Measurements from ENCODE around the gene B4GALT2. TPM values are rescaled to one million over a fixed set of nuclear protein-coding genes. Genes with fewer than 3 reads are reported as not detected.
A peak's percentile ranks its signal among the peaks of the same experiment; 100 is the strongest.

B4GALT2 gene
- total RNA-seq, 1 donor from 2014 or later, result 84.0 TPM

GRCh38 chr1:43969746-43970466, 9.1 kb upstream of the B4GALT2 start, which contains the start of gene DPH2:
DPH2 (plus strand) TSS chr1:43970010; CDS start chr1:43970176, 166 bp downstream.
- H3K4me3 ChIP-seq (ENCODE audit: low read depth, low read length), result peak within 1 kb of the TSS; percentile 74
- DNase-seq (ENCODE audit: low read depth), result peak; percentile 95
- H3K36me3 ChIP-seq (ENCODE audit: control insufficient read depth, insufficient read depth, low read length), result peaks cover 20% of the 10 kb centered on the region
- no peak for TF ChIP-seq CTCF (IDR thresholded peaks at IDR 0.05; ENCODE audit: insufficient read depth, low read length, severe bottlenecking)
- FAIRE-seq, result no peak
- H3K27me3 ChIP-seq (ENCODE audit: control insufficient read depth, insufficient read depth, low read length), result no peaks in the 10 kb centered on the region

- FAIRE-seq (no peak), DNase-seq (ENCODE audit: low read depth) (no peak)
- Histone ChIP-seq H3K4me3 (ENCODE audit: low read depth, low read length) (peak overlapping the region; percentile 74), H3K36me3 (ENCODE audit: control insufficient read depth, insufficient read depth, low read length) (peaks cover 20% of the 10 kb centered on the region), H3K27me3 (ENCODE audit: control insufficient read depth, insufficient read depth, low read length) (no peaks in the 10 kb centered on the region)
- no peak for TF ChIP-seq CTCF (IDR thresholded peaks at IDR 0.05; ENCODE audit: insufficient read depth, low read length, severe bottlenecking)
These were observed 8.5 kb upstream of the B4GALT2 start for GRCh38 chr1:43970502-43970901.

GRCh38 chr1:43970911-43971310, 8.1 kb upstream of the B4GALT2 start:
- FAIRE-seq, result no peak
- no peak for TF ChIP-seq CTCF (IDR thresholded peaks at IDR 0.05; ENCODE audit: insufficient read depth, low read length, severe bottlenecking)

GRCh38 chr1:43971336-43971980, 7.6 kb upstream of the B4GALT2 start:
- FAIRE-seq, result no peak
- TF ChIP-seq CTCF (IDR thresholded peaks at IDR 0.05; ENCODE audit: insufficient read depth, low read length, severe bottlenecking), result no peak
- no peak for DNase-seq (ENCODE audit: low read depth)
- Histone ChIP-seq H3K4me3 (ENCODE audit: low read depth, low read length) (no peak overlapping the region), H3K27me3 (ENCODE audit: control insufficient read depth, insufficient read depth, low read length) (no peaks in the 10 kb centered on the region), H3K36me3 (ENCODE audit: control insufficient read depth, insufficient read depth, low read length) (peaks cover 20% of the 10 kb centered on the region)

More at GRCh38 chr1:43970911-43971310, 8.1 kb upstream of the B4GALT2 start:
- Histone ChIP-seq H3K27me3 (ENCODE audit: control insufficient read depth, insufficient read depth, low read length) (no peaks in the 10 kb centered on the region), H3K36me3 (ENCODE audit: control insufficient read depth, insufficient read depth, low read length) (peaks cover 17% of the 10 kb centered on the region), H3K4me3 (ENCODE audit: low read depth, low read length) (no peak overlapping the region)
- DNase-seq (ENCODE audit: low read depth), result no peak

GRCh38 chr1:43973981-43974442, 5.0 kb upstream of the B4GALT2 start:
- no peaks in the 10 kb centered on the region for H3K27me3 ChIP-seq (ENCODE audit: control insufficient read depth, insufficient read depth, low read length)
- FAIRE-seq (no peak), DNase-seq (ENCODE audit: low read depth) (no peak)
- H3K36me3 ChIP-seq (ENCODE audit: control insufficient read depth, insufficient read depth, low read length), result peaks cover 25% of the 10 kb centered on the region
- H3K4me3 ChIP-seq (ENCODE audit: low read depth, low read length), result peak overlapping the region; percentile 92
- TF ChIP-seq CTCF (IDR thresholded peaks at IDR 0.05; ENCODE audit: insufficient read depth, low read length, severe bottlenecking), result no peak
